Measurements from ENCODE around the gene PPM1H.

DNA sequence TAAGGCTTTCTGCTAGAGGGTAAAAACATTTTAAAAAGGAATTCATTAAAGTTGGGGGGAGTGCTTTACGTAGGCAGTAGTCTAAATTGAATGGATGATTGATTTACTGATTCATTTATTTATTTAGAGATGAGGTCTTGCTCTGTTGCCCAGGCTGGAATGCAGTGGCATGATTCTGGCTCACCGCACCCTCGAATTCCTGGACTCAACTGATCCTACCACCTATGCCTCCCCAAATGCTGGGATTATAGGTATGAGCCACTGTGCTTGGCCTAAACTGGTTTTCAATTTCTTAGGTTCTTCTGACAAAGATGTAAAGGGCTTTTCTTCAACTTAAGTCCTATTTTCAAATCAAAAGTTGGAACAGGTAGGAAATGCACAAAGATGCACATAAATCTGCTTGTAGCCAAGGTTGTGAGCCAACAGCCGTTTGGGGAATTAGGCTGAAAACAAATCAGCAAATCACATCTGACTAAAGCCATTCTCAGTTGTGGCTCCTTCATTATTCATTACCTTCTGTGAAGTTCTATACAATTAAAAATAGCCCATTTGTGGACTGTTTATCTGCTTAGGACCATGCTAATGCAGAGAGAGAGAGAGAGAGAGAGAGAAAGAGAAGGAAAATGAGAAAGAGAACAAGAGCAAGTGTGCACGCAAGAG lies 218.0 kb downstream of the PPM1H start:
- TF ChIP-seq, protein P1, sequence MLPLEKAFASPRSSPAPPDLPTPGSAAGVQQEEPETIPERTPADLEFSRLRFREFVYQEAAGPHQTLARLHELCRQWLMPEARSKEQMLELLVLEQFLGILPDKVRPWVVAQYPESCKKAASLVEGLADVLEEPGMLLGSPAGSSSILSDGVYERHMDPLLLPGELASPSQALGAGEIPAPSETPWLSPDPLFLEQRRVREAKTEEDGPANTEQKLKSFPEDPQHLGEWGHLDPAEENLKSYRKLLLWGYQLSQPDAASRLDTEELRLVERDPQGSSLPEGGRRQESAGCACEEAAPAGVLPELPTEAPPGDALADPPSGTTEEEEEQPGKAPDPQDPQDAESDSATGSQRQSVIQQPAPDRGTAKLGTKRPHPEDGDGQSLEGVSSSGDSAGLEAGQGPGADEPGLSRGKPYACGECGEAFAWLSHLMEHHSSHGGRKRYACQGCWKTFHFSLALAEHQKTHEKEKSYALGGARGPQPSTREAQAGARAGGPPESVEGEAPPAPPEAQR (CRISPR knock-in tag; IDR thresholded peaks at IDR 0.05) = no peak
- TF ChIP-seq, protein P2, sequence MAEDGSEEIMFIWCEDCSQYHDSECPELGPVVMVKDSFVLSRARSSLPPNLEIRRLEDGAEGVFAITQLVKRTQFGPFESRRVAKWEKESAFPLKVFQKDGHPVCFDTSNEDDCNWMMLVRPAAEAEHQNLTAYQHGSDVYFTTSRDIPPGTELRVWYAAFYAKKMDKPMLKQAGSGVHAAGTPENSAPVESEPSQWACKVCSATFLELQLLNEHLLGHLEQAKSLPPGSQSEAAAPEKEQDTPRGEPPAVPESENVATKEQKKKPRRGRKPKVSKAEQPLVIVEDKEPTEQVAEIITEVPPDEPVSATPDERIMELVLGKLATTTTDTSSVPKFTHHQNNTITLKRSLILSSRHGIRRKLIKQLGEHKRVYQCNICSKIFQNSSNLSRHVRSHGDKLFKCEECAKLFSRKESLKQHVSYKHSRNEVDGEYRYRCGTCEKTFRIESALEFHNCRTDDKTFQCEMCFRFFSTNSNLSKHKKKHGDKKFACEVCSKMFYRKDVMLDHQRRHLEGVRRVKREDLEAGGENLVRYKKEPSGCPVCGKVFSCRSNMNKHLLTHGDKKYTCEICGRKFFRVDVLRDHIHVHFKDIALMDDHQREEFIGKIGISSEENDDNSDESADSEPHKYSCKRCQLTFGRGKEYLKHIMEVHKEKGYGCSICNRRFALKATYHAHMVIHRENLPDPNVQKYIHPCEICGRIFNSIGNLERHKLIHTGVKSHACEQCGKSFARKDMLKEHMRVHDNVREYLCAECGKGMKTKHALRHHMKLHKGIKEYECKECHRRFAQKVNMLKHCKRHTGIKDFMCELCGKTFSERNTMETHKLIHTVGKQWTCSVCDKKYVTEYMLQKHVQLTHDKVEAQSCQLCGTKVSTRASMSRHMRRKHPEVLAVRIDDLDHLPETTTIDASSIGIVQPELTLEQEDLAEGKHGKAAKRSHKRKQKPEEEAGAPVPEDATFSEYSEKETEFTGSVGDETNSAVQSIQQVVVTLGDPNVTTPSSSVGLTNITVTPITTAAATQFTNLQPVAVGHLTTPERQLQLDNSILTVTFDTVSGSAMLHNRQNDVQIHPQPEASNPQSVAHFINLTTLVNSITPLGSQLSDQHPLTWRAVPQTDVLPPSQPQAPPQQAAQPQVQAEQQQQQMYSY (CRISPR knock-in tag; IDR thresholded peaks at IDR 0.05) = no peak
- TF ChIP-seq NR2C2 (CRISPR knock-in tag; IDR thresholded peaks at IDR 0.05) = no peak
- TF ChIP-seq CTCF (IDR thresholded peaks at IDR 0.05) = no peak
- no peak for TF ChIP-seq TEAD4 (CRISPR knock-in tag; IDR thresholded peaks at IDR 0.05)
- TF ChIP-seq USF2 (CRISPR knock-in tag; IDR thresholded peaks at IDR 0.05) = no peak
- no peak for TF ChIP-seq NFYB (CRISPR knock-in tag; conservative IDR thresholded peaks at IDR 0.05; ENCODE audit: low read depth)
- TF ChIP-seq, protein P3, sequence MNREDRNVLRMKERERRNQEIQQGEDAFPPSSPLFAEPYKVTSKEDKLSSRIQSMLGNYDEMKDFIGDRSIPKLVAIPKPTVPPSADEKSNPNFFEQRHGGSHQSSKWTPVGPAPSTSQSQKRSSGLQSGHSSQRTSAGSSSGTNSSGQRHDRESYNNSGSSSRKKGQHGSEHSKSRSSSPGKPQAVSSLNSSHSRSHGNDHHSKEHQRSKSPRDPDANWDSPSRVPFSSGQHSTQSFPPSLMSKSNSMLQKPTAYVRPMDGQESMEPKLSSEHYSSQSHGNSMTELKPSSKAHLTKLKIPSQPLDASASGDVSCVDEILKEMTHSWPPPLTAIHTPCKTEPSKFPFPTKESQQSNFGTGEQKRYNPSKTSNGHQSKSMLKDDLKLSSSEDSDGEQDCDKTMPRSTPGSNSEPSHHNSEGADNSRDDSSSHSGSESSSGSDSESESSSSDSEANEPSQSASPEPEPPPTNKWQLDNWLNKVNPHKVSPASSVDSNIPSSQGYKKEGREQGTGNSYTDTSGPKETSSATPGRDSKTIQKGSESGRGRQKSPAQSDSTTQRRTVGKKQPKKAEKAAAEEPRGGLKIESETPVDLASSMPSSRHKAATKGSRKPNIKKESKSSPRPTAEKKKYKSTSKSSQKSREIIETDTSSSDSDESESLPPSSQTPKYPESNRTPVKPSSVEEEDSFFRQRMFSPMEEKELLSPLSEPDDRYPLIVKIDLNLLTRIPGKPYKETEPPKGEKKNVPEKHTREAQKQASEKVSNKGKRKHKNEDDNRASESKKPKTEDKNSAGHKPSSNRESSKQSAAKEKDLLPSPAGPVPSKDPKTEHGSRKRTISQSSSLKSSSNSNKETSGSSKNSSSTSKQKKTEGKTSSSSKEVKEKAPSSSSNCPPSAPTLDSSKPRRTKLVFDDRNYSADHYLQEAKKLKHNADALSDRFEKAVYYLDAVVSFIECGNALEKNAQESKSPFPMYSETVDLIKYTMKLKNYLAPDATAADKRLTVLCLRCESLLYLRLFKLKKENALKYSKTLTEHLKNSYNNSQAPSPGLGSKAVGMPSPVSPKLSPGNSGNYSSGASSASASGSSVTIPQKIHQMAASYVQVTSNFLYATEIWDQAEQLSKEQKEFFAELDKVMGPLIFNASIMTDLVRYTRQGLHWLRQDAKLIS (CRISPR knock-in tag; IDR thresholded peaks at IDR 0.05; ENCODE audit: borderline replicate concordance) = no peak
- no peak for TF ChIP-seq SOX15 (CRISPR knock-in tag; IDR thresholded peaks at IDR 0.05)
- no peak for TF ChIP-seq NFE2L1 (CRISPR knock-in tag; IDR thresholded peaks at IDR 0.05)
- no peak for TF ChIP-seq ERG (CRISPR knock-in tag; IDR thresholded peaks at IDR 0.05)
- TF ChIP-seq, protein P4, sequence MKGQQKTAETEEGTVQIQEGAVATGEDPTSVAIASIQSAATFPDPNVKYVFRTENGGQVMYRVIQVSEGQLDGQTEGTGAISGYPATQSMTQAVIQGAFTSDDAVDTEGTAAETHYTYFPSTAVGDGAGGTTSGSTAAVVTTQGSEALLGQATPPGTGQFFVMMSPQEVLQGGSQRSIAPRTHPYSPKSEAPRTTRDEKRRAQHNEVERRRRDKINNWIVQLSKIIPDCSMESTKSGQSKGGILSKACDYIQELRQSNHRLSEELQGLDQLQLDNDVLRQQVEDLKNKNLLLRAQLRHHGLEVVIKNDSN (CRISPR knock-in tag; IDR thresholded peaks at IDR 0.05) = no peak

Data from WTC11 (cell line).